LNCAP (cell line): ENCODE results near the gene CYB5A.

Experiments used
- CTCF ChIP-seq: fragments of 450-650 bp; IDR thresholded peaks from 2 replicates; pipeline ENCODE4 v1.5.1; 2017; ENCODE audit warnings: mild to moderate bottlenecking

CYB5A gene

GRCh38 chr18:74329688-74330205 lies 38.0 kb upstream of the CYB5A start:
- no peak for TF ChIP-seq CTCF

GRCh38 chr18:74328206-74328605 lies 36.4 kb upstream of the CYB5A start:
- TF ChIP-seq CTCF = no peak

GRCh38 chr18:74326231-74326630 lies 34.5 kb upstream of the CYB5A start:
- TF ChIP-seq CTCF = no peak

- no peak for TF ChIP-seq CTCF
Measured at GRCh38 chr18:74316257-74317170, 24.8 kb upstream of the CYB5A start.

GRCh38 chr18:74315464-74316256 lies 23.9 kb upstream of the CYB5A start, which contains the start of gene C18orf63:
Gene C18orf63, plus strand, starts transcription at chr18:74315839. Its CDS starts 2,027 bp downstream, at chr18:74317866.
- TF ChIP-seq CTCF = no peak

GRCh38 chr18:74314759-74315463 lies 23.1 kb upstream of the CYB5A start:
- no peak for TF ChIP-seq CTCF

GRCh38 chr18:74311000-74311399 lies 19.2 kb upstream of the CYB5A start:
- TF ChIP-seq CTCF = no peak
